CD4-positive, alpha-beta T cell treated with Interleukin-6 at 100 ng/mL for 8 hours (primary cell): ENCODE results near the gene TTYH1.
"Not testable (repeated sequence)": the region's sequence is repeated elsewhere in the genome, so short reads cannot be mapped to it uniquely, and the experiment has no call there.

Source experiments
- DNase-seq: peaks from one replicate; pipeline ENCODE4 v3.0.0-alpha.2; 2020; ENCODE audit warnings: mixed read lengths, low spot score

The TTYH1 gene

DNA sequence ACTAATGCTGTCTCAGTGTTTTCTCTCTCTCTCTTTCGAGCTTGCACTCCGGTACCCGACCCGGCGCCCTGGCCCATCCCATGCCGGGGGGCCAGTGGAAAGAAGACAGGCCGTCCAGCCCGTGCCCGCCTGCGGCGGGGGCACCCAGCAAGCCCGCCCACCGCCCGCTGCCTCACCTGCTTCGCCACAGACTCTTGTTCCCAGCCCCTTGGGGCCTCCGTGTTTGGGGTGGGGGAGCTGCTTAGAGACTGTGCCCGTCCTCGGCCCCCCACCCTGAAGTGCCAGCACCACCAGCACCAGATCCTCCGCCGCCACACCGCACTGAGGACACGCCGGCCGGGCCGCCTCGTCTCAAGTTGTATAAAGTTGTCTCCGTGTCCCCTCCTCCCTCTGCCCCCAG lies 45.9 kb downstream of the TTYH1 start:
- no peak for DNase-seq

DNA sequence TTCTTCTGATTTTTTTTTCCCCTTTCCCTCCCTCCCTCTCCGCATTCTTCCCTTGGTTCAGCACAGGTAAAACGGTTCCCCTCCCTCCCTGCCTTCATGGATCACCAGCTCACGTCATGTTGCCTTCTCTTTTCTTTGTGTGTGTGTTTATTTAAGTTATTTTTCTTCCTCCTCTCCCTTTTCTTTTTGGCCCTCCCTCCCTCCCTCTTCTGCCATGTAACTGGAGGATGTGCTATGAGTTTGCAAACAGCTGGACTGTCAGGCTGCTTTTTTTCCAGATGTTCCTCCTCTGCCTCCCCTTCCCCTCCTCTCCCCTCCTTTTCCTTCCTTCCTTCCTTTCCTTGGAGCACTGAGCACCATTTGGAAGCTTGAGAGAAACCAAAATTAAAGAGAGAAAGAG lies 46.3 kb downstream of the TTYH1 start:
- no peak for DNase-seq

DNA sequence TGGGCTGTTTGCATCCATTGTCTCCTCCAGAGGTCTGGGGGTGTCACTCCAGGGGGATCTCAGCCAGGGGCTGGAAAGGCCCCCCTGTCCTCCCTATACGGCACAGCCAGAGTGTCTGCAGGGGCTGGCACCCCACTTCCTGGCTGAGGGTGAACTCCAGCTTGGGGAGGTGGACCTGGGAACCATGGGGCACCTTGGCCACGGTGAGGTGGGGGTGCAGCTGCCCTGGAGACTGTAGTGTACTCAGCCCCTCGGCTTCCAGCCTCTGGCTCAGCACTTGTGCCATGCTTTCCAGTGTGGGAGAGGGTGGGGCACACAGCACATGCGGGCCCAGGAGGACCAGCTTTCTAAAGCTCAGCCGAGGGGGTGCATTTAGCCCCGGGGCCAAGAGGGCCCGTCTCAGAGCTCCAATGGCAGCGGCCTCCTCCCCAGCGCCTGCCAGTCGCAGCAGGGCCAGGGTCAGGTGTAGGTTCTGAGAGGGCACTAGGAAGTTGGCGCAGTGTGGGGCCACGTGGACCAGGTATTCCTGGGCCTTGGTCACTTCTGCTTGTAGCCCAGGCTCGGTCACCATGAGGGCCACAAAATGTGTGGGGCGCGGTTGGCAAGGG lies 46.9 kb downstream of the TTYH1 start:
- no peak for DNase-seq

GRCh38 chr19:54462655-54463530 lies 47.6 kb downstream of the TTYH1 start:
- DNase-seq = peak; percentile 52

DNA sequence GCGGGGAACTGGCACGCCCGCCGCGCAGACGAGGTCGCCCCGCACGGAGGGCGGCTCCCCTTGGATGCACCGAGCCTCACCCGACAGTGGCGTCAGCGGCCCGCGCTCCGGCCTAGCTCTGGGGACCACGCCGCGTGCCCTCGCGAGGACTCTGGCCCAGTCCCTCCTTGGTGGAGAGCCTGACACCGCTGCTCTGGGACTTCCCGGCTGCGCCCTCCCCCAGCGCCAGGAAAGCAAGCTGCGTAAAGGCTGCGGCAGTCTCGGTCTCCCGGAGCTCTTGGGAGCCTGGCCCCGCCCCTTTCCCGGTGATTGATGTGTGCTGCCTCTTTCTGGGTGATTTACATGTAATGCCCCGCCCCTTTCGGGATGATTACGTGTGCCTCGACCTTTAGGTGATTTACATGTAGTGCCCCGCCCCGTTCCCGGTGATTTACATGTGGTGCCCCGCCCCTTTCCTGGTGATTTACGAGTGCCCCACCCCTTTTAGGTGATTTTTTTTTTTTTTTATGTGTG lies 48.3 kb downstream of the TTYH1 start, which contains the start of gene LENG9:
LENG9 (minus strand) TSS at position 248 of the 513 bp plus-strand sequence. CDS start 252 bp downstream, outside the sequence.
- DNase-seq = peak; percentile 92

GRCh38 chr19:54464044-54464629 lies 48.9 kb downstream of the TTYH1 start:
- peak; percentile 83 for DNase-seq

DNA sequence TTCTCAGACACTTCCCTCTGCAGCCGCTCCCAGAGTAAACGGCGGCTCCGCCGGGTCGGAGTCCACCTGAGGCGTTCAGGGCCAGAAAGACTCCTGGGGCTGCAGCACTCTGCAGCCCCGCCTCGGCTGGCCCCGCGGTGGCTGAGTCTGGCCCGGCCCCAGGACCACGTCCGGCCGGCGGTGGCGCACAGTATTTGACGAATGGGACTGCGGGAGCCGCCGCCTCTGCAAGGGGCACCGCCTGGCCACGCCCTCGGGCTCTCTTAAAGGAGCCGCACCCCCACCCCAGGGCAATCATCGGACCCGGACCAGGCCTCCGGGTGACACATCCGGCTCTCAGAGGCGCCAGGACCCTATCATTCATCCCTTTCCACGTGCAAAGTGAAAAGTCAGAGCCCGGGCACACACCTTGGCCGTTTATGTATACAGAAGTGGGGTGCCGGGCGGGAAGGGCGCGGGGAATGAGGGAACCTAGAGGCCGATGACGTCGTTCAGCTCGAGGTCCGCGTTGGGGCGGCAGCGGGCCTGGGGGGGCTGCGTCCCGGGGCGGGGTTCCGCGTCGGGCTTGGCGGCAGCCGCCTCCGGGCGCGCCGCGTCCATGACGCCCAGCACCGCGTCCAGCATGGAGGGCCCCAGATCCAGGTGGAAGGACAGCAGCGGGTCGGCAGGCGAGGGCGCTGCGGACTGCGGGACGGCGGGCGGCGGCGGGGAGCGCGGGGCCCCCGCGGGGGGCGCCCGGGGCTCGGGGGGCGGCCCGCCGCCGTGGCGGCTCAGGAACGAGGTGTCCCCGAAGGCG lies 49.6 kb downstream of the TTYH1 start:
- peak; percentile 62 for DNase-seq

GRCh38 chr19:54465426-54466109 lies 50.3 kb downstream of the TTYH1 start:
- no peak for DNase-seq

DNA sequence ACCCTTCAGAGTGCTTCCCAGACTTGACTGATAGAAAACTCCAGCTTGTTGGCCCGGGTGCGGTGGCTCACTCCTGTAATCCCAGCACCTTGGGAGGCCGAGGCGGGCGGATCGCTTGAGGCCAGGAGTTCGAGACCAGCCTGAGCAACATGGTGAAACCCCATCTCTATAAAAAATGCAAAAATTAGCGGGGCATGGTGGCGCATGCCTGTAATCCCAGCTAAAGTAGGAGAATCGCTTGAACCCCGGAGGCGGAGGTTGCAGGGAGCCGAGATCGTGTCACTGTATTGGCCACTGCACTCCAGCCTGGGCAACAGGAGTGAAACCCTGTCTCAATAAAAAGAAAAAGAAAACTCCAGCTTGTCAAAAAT lies 50.8 kb downstream of the TTYH1 start:
- not testable (repeated sequence) for DNase-seq

GRCh38 chr19:54469496-54469934 lies 54.3 kb downstream of the TTYH1 start:
- no peak for DNase-seq

DNA sequence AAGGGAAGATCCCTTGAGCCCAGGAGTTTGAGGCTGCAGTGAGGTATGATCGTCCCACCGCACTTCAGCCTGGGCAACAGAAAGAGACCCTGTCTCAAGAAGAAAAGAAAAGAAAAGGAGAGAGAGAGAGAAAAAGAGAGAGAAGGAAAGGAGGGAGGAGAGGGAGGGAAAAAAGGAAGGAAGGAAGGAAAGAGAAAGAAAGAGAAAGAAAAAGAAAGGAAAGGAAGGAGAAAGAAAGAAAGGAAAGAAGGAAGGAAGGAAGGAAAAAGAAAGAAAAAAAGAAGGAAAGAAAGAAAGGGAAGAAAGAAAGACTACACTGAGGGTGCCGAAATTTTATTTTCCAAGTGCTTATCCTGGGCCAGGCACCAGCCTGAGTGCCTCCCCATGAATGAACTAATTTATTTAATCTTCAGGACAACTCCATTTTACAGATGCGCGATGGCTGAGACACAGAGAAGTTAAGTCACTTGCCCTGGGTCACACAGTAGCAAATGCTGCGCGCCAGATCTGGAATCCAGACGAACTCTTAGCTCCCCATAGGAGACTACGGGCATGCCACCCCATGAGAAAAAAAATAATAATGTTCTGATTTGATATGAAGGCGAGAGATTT lies 55.1 kb downstream of the TTYH1 start:
- DNase-seq = no peak

GRCh38 chr19:54470991-54471782 lies 55.9 kb downstream of the TTYH1 start:
- DNase-seq = no peak

DNA sequence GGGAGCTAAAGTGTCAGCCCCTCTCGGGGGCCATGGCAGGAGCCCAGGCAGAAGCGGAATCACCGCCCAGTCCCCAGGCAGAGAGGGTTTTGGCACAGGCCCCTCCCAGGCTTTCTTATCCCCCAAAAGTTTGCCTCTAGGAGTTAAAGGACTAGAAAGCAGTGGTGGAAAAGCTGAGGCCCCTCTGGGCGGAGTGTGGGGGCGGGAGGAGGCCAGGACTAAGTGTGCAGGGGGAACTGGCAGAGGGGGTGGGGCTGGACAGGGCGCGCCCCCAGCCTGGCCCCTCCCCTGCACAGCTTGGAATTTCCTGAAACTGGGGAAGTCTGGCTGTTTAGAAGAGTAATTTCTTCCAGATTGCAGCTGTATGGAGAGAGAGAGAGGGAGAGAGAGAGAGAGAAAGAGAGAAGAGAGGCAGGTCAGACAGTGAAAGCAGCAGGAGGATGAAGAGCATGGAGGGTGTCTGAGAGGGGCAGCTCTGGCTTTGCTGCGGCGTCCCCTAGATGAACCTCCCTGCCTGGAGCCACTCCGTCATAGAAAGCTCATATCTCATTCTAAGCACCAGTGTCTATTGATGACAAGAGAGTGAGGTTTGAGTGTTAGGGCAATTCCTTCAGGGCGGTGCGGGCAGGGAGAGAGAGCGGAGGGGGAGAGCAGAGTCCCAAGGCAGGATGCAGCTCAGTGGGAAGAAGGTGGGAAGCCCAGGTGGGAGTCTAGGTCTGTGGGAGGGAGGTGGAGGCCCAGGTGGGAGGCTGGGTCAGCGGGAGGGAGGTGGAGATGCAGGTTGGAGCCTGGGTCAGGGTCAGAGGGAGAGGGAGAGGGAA lies 58.0 kb downstream of the TTYH1 start, which contains the start of gene CDC42EP5:
CDC42EP5 (minus strand) TSS at position 226 of the 821 bp plus-strand sequence. CDS start 7,749 bp downstream, outside the sequence.
- no peak for DNase-seq

- no peak for DNase-seq
Measured at GRCh38 chr19:54473892-54474372, 58.7 kb downstream of the TTYH1 start.

GRCh38 chr19:54475706-54476105 lies 60.4 kb downstream of the TTYH1 start:
- no peak for DNase-seq

GRCh38 chr19:54477650-54478049 lies 62.4 kb downstream of the TTYH1 start:
- DNase-seq = no peak

- no peak for DNase-seq
Measured at GRCh38 chr19:54478677-54479266, 63.5 kb downstream of the TTYH1 start.

DNA sequence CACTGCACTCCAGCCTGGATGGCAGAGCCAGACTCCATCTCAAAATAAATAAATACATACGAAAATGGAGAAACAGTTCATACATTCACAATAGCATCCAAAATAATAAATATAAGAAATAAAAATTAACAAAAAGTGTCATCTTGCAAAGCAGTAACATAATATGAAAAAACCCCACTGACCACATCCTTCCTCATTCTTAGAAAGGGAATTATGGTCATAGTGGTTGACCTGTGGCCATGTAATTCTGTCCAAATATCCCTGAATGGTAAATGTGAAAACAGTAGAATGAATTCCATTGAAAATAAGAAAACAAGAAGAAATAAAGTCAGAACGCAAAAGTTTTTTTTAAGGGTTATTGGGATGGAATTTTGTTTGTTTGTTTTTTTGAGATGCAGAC lies 64.8 kb downstream of the TTYH1 start:
- DNase-seq = no peak
